Liver (tissue), 9 donors: Measurements from ENCODE around the gene B4GALNT3. TPM values are rescaled to one million over a fixed set of nuclear protein-coding genes. Genes with fewer than 3 reads are reported as not detected.
A peak's percentile ranks its signal among the peaks of the same experiment; 100 is the strongest.

ENCODE experiments used
- DNase-seq: peaks from one replicate; pipeline ENCODE4 v3.0.0-alpha.2; 2017; ENCODE audit warnings: low spot score
- H3K27ac ChIP-seq, 2 donors: one replicate each; pipeline ENCODE4 v1.7.0; 2013; ENCODE audit warnings: inconsistent platforms in 2 of 2, low read length in 2 of 2, control low read depth in 1 of 2, low read depth in 1 of 2, mild to moderate bottlenecking in 1 of 2
- H3K27me3 ChIP-seq, 4 donors: one replicate each; pipeline versions ENCODE4 v1.6.1 to v1.7.0; 2013; ENCODE audit warnings: low read length in 3 of 4, inconsistent platforms in 1 of 4, mild to moderate bottlenecking in 1 of 4, moderate library complexity in 1 of 4; ENCODE audit not compliant: control insufficient read depth in 4 of 4, insufficient read depth in 4 of 4
- H3K36me3 ChIP-seq, 4 donors: one replicate each; pipeline versions ENCODE4 v1.6.1 to v1.7.0; 2013; ENCODE audit warnings: low read length in 3 of 4, mild to moderate bottlenecking in 3 of 4, low read depth in 1 of 4, moderate library complexity in 1 of 4; ENCODE audit not compliant: control insufficient read depth in 4 of 4, insufficient read depth in 3 of 4
- H3K4me1 ChIP-seq, 4 donors: one replicate each; pipeline versions ENCODE4 v1.6.1 to v1.7.0; 2013; ENCODE audit warnings: low read length in 3 of 4, mild to moderate bottlenecking in 3 of 4, moderate library complexity in 1 of 4; ENCODE audit not compliant: control insufficient read depth in 4 of 4, insufficient read depth in 4 of 4
- H3K4me3 ChIP-seq, 3 donors: one replicate each; pipeline versions ENCODE4 v1.6.1 to v1.7.0; 2013; ENCODE audit warnings: low read length in 3 of 3, control low read depth in 1 of 3, low read depth in 1 of 3, mild to moderate bottlenecking in 1 of 3
- H3K9ac ChIP-seq, 2 donors: one replicate each; pipeline ENCODE4 v1.7.0; 2013; ENCODE audit warnings: low read length in 2 of 2, mild to moderate bottlenecking in 2 of 2, moderate library complexity in 2 of 2, control low read depth in 1 of 2, low read depth in 1 of 2
- H3K9me3 ChIP-seq, 4 donors: one replicate each; pipeline versions ENCODE4 v1.6.1 to v1.7.0; 2013; ENCODE audit warnings: low read length in 3 of 4; ENCODE audit not compliant: control insufficient read depth in 4 of 4
- GABPA ChIP-seq, 2 donors: IDR thresholded peaks in 1 of 2; conservative IDR thresholded peaks in 1 of 2; 2 replicates each; pipeline ENCODE4 v1.6.1; 2016; ENCODE audit warnings: antibody characterized with exemption in 2 of 2, mild to moderate bottlenecking in 1 of 2, moderate library complexity in 1 of 2
- HNF4A ChIP-seq, 2 donors: conservative IDR thresholded peaks; 2 replicates each; pipeline ENCODE4 v1.6.1; 2016; ENCODE audit warnings: antibody characterized with exemption in 2 of 2, mild to moderate bottlenecking in 2 of 2
- NR2F2 ChIP-seq: IDR thresholded peaks from 2 replicates; pipeline ENCODE4 v1.6.1; 2016; ENCODE audit warnings: antibody characterized with exemption
- RAD21 ChIP-seq, 2 donors: IDR thresholded peaks; 2 replicates each; pipeline ENCODE4 v1.6.1; 2016; ENCODE audit warnings: antibody characterized with exemption in 2 of 2, mild to moderate bottlenecking in 2 of 2
- RXRA ChIP-seq, 2 donors: IDR thresholded peaks; 2 replicates each; pipeline ENCODE4 v1.6.1; 2017 to 2018; ENCODE audit warnings: antibody characterized with exemption in 2 of 2, mild to moderate bottlenecking in 1 of 2
- SP1 ChIP-seq: IDR thresholded peaks from 2 replicates; pipeline ENCODE4 v1.6.1; 2018; ENCODE audit warnings: antibody characterized with exemption, mild to moderate bottlenecking
- TAF1 ChIP-seq: conservative IDR thresholded peaks from 2 replicates; pipeline ENCODE4 v1.6.1; 2016; ENCODE audit warnings: antibody characterized with exemption, mild to moderate bottlenecking
- WGBS: extraction: QIAGEN DNeasy Blood & Tissue Kit; methylation state at CpG from one replicate; pipeline ENCODE4 v1.1.7; 2013; 5-methylcytosine and 5-hydroxymethylcytosine counted together
- polyA plus RNA-seq, 2 donors: library from polyadenylated mRNA; stranded (reverse) in 1 of 2; unstranded in 1 of 2; fragments of 200-250 nt in 1 of 2; fragments of >200 nt in 1 of 2; fragmentation: Nextera tagmentation in 1 of 2; extraction: Ambion mirVana in 1 of 2; gene quantifications; one replicate each; pipeline versions ENCODE4 v1.2.1 to v1.2.3, GENCODE V29; 2013 to 2015
- total RNA-seq, 2 donors: library from RNA; depleted of rRNA; stranded (reverse); fragments of >200 nt; gene quantifications; one replicate each; pipeline ENCODE4 v1.2.3, GENCODE V29; 2014
- TF ChIP-seq, protein P1 (sequence below): IDR thresholded peaks from 2 replicates; pipeline ENCODE4 v1.6.1; 2016; ENCODE audit warnings: antibody characterized with exemption
- TF ChIP-seq, protein P2 (sequence below): IDR thresholded peaks from 2 replicates; pipeline ENCODE4 v1.6.1; 2016; ENCODE audit warnings: antibody characterized with exemption
- TF ChIP-seq, protein P3 (sequence below): IDR thresholded peaks from 2 replicates; pipeline ENCODE4 v1.6.1; 2016; ENCODE audit warnings: antibody characterized with exemption
- TF ChIP-seq, protein P4 (sequence below): fragments of 150-350 bp; IDR thresholded peaks from 2 replicates; pipeline ENCODE4 v1.5.1; 2017; ENCODE audit warnings: improper control_type of control experiment, low read depth, low read length; ENCODE audit not compliant: missing input control
- donor health status: healthy.
- donor health status: healthy.
- donor health status: healthy.
- donor health status: healthy.
- donor health status: healthy.

B4GALNT3 gene
- total and polyA plus RNA-seq, 4 donors, result 0.09 to 0.25 (median 0.14) TPM; not detected in 1

DNA sequence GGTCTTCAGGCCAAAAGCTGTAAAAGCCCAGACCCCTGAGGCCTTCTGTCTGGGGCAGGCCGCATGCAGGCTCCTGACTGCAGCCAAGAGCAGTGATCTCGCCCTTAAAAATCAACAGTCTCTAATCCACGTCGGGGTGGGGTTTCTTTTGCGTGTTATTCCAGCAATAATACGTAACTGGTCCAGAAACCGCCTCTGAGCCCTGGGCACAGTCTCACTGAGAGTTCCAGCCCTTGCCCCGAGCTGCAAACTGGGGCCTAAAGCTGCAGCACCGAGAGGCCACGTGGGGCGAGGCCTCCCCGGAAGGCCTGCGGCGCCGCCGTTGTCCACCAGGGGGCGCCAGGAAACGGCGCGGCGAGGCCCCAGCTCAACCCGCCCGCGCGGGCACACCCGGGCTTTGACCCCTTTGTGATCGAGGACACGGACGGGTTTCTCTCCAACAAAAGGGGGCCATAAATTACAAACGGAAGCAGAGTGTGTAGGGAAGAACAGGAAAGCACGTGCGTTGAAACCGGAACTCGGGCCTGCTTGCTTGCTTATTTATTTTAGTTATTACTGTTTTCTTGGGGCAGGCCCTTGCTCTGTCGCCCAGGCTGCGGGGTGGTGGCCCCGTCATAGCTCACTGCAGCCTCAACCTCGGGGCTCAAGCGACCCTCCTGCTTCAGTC, 116.3 kb downstream of the B4GALNT3 start (continued):
- TF ChIP-seq, protein P1, sequence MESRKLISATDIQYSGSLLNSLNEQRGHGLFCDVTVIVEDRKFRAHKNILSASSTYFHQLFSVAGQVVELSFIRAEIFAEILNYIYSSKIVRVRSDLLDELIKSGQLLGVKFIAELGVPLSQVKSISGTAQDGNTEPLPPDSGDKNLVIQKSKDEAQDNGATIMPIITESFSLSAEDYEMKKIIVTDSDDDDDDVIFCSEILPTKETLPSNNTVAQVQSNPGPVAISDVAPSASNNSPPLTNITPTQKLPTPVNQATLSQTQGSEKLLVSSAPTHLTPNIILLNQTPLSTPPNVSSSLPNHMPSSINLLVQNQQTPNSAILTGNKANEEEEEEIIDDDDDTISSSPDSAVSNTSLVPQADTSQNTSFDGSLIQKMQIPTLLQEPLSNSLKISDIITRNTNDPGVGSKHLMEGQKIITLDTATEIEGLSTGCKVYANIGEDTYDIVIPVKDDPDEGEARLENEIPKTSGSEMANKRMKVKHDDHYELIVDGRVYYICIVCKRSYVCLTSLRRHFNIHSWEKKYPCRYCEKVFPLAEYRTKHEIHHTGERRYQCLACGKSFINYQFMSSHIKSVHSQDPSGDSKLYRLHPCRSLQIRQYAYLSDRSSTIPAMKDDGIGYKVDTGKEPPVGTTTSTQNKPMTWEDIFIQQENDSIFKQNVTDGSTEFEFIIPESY, result no peak
- TF ChIP-seq RXRA (IDR thresholded peaks at IDR 0.05) (peak; percentile 46 to 62), SP1 (peak; percentile 45), HNF4A (conservative IDR thresholded peaks at IDR 0.05) (peak in 1 of 2 donors; percentile 25), GABPA (IDR thresholded peaks at IDR 0.05 in 1 of 2, conservative IDR thresholded peaks at IDR 0.05 in 1 of 2) (peak in 1 of 2 donors; percentile 59), TAF1 (no peak)
- TF ChIP-seq, protein P2, sequence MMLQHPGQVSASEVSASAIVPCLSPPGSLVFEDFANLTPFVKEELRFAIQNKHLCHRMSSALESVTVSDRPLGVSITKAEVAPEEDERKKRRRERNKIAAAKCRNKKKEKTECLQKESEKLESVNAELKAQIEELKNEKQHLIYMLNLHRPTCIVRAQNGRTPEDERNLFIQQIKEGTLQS, result no peak
- TF ChIP-seq, protein P3, sequence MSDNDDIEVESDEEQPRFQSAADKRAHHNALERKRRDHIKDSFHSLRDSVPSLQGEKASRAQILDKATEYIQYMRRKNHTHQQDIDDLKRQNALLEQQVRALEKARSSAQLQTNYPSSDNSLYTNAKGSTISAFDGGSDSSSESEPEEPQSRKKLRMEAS, result no peak

DNA sequence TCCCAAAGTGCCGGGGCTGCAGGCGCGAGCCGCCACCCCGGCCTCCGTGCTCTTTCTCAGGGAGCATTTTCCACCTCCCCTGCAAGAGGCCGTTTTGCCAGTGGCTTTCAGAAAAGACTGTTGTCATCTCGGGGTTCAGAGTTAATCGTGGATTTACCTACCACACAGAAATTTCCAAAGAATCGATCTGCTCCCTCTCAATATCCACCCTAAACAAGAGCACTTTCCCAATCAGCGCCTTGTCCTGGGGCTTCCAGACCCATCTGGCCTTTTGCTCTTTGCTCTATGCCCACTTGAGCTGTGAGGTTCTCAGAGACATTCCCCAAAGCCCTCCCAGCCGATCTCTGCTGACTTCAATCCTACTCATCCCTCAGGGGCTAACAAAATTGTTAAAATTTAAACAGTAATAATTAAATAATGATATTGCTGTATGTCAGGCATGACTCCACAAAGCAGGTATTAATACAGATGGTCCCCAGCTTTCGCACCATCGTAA, 116.9 kb downstream of the B4GALNT3 start:
- TF ChIP-seq NR2F2 (no peak), RAD21 (IDR thresholded peaks at IDR 0.05) (no peak)
- TF ChIP-seq, protein P4, sequence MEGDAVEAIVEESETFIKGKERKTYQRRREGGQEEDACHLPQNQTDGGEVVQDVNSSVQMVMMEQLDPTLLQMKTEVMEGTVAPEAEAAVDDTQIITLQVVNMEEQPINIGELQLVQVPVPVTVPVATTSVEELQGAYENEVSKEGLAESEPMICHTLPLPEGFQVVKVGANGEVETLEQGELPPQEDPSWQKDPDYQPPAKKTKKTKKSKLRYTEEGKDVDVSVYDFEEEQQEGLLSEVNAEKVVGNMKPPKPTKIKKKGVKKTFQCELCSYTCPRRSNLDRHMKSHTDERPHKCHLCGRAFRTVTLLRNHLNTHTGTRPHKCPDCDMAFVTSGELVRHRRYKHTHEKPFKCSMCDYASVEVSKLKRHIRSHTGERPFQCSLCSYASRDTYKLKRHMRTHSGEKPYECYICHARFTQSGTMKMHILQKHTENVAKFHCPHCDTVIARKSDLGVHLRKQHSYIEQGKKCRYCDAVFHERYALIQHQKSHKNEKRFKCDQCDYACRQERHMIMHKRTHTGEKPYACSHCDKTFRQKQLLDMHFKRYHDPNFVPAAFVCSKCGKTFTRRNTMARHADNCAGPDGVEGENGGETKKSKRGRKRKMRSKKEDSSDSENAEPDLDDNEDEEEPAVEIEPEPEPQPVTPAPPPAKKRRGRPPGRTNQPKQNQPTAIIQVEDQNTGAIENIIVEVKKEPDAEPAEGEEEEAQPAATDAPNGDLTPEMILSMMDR, result no peak
- TF ChIP-seq, protein P1, result no peak
- TF ChIP-seq, protein P2, result no peak
- Histone ChIP-seq H3K36me3 (no peaks in the 10 kb centered on the region), H3K27ac (peak overlapping the region; percentile 49 to 56), H3K27me3 (no peaks in the 10 kb centered on the region), H3K4me1 (peaks cover 16 to 44% (median 31%) of the 10 kb centered on the region in 4 donors), H3K9me3 (no peaks in the 10 kb centered on the region), H3K4me3 (no peak overlapping the region), H3K9ac (no peak overlapping the region)
- no peak for DNase-seq
- WGBS, result 80% methylated on average over 14 of the region's 14 CpGs
